Right cardiac atrium (tissue), 5 donors: ENCODE data around the gene SUCLG1. TPM values are rescaled to one million over a fixed set of nuclear protein-coding genes. Genes with fewer than 3 reads are reported as not detected.

Experiments
- ATAC-seq, 2 donors: fragments of 200-7000 bp; cut with Tn5 transposase; one replicate each; pipeline versions ENCODE4 v1.8.0 to v1.9.1; 2020; ENCODE audit warnings: moderate library complexity in 2 of 2, mild to moderate bottlenecking in 1 of 2
- DNase-seq, 3 donors: peaks; one replicate each; pipeline ENCODE4 v3.0.0-alpha.2; 2020
- H3K27ac ChIP-seq: one replicate; pipeline ENCODE4 v1.5.1; 2013; ENCODE audit warnings: mild to moderate bottlenecking, low read length, control low read depth, moderate library complexity
- H3K27me3 ChIP-seq: one replicate; pipeline ENCODE4 v1.6.1; 2013; ENCODE audit not compliant: control insufficient read depth, insufficient read depth
- H3K4me1 ChIP-seq: one replicate; pipeline ENCODE4 v1.6.1; 2013; ENCODE audit warnings: low read length; ENCODE audit not compliant: control insufficient read depth, insufficient read depth
- H3K4me3 ChIP-seq: one replicate; pipeline ENCODE4 v1.5.1; 2013; ENCODE audit warnings: low read length, control low read depth
- H3K9me3 ChIP-seq: one replicate; pipeline ENCODE4 v1.6.1; 2013; ENCODE audit warnings: low read length; ENCODE audit not compliant: control insufficient read depth
- WGBS: extraction: QIAGEN DNeasy Blood & Tissue Kit; methylation state at CpG from one replicate; pipeline ENCODE4 v1.1.7; 2013; 5-methylcytosine and 5-hydroxymethylcytosine counted together
- intact Hi-C, 4 donors: fragments of 100-400 bp; cut with DNase I; formaldehyde crosslinking; loops; one replicate each; pipeline versions ENCODE4 v1.11.0 to v1.14.0; 2022 to 2023
- polyA plus RNA-seq: library from polyadenylated mRNA; stranded (reverse); fragments of 200-250 nt; gene quantifications from one replicate; pipeline ENCODE4 v1.2.3, GENCODE V29; 2013
- total RNA-seq, 4 donors: library from RNA; stranded (reverse); fragmentation: NEBNext Ultra II Directional; extraction: Animal tissue kit (Norgen Biotek cat#: 25700); gene quantifications; one replicate each; pipeline ENCODE4 v1.2.1, GENCODE V29; 2021
- donor health status: healthy with polysubstance abuse.
- donor health status: DM: no; HTN: yes; CAD: no.
- donor health status: DM: no; HTN: no; CAD: no.
- donor health status: DM: no; HTN: yes; CAD: no; lungs with severe emphysema.
- donor health status: DM: yes; HTN: yes; CAD: no.

SUCLG1 gene
- total and polyA plus RNA-seq, 5 donors, result 161 to 307 (median 198) TPM

GRCh38 chr2:84386336-84387040, 72.6 kb downstream of the SUCLG1 start:
- WGBS, result 6% methylated on average over 7 of the region's 7 CpGs
- Histone ChIP-seq H3K27ac (no peak overlapping the region), H3K27me3 (no peaks in the 10 kb centered on the region), H3K4me3 (no peak overlapping the region), H3K4me1 (no peaks in the 10 kb centered on the region), H3K9me3 (no peaks in the 10 kb centered on the region)
- intact Hi-C loops, result no loop called here
- DNase-seq, result no peak
- no peak for ATAC-seq

- DNase-seq (no peak), ATAC-seq (no peak)
- intact Hi-C loops, result no loop called here
- WGBS, result 83% methylated on average over 2 of the region's 2 CpGs
- H3K27ac ChIP-seq, result no peak overlapping the region
- no peaks in the 10 kb centered on the region for H3K4me1 ChIP-seq
- no peaks in the 10 kb centered on the region for H3K27me3 ChIP-seq
- H3K4me3 ChIP-seq, result no peak overlapping the region
- no peaks in the 10 kb centered on the region for H3K9me3 ChIP-seq
Measured at GRCh38 chr2:84383271-84383670, 75.8 kb downstream of the SUCLG1 start.

- H3K9me3 ChIP-seq, result no peaks in the 10 kb centered on the region
- no peaks in the 10 kb centered on the region for H3K27me3 ChIP-seq
- ATAC-seq (no peak), DNase-seq (no peak)
- no peak overlapping the region for H3K4me3 ChIP-seq
- intact Hi-C loops, result no loop called here
- H3K27ac ChIP-seq, result no peak overlapping the region
- H3K4me1 ChIP-seq, result no peaks in the 10 kb centered on the region
Measured at GRCh38 chr2:84380875-84381274, 78.2 kb downstream of the SUCLG1 start.

DNA sequence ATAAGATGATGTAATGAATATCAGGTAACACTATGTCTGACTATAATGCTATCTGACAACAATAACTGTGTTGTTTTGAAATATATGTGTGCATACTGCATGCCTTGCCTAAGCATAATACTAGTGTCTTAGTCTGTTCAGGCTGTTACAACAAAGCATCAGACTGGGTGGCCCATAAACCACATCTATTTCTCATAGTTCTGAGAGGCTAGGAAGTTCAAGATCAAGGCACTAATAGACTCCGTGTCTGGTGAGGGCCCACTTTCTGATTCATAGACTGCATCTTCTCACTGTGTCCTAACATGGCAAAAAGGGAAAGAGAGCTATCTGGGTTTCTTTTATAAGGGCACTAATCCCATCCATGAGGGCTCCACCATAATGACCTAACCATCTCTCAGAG, 80.1 kb downstream of the SUCLG1 start:
- intact Hi-C loops, result no loop called here
- WGBS, result 81% methylated on average over 1 of the region's 1 CpG
- ATAC-seq, result no peak

DNA sequence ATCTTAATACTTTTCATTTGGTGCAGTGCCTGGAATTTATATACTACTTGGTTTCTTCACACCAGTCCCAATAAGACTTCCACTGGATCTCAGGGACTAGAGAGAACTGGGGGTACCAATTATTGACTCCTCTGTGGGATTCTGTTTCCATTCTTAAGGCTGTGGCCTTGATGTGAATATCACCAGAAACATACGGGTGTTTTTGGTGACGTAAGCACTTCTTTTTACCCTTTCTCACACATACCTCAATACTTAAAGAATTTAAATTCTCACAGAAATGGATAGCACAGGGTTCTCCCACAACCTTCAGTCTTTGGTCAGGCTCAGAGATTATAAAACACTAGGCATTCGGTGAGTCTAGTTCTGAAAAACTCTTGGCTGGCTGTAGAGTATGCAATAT, 84.1 kb downstream of the SUCLG1 start:
- 87% methylated on average over 3 of the region's 3 CpGs for WGBS
- Histone ChIP-seq H3K4me1 (no peaks in the 10 kb centered on the region), H3K27ac (no peak overlapping the region), H3K27me3 (no peaks in the 10 kb centered on the region), H3K4me3 (no peak overlapping the region), H3K9me3 (no peaks in the 10 kb centered on the region)
- ATAC-seq (no peak), DNase-seq (no peak)
- intact Hi-C loops, result no loop called here

More for the DNA sequence above, 80.1 kb downstream of the SUCLG1 start:
- no peaks in the 10 kb centered on the region for H3K4me1 ChIP-seq
- H3K27me3 ChIP-seq, result no peaks in the 10 kb centered on the region
- no peak overlapping the region for H3K4me3 ChIP-seq
- no peak overlapping the region for H3K27ac ChIP-seq
- H3K9me3 ChIP-seq, result no peaks in the 10 kb centered on the region
- no peak for DNase-seq

DNA sequence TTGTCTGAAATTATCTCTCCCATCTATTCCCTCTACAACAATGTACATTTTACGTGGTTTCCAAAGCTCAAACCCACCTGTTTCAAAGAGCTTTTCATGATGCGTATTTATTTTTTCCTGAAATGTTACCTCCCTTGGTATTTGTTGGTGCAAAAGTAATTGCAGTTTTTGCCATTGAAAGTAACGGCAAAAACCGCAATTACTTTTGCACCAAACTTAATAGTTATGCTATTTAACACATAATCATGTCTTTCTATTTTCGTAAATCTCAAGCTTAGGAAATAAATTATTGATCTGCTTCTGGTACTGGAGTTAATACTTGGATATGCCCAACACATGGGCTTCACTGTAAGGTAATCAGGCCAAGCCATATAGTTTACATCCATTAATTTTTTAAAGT, 85.2 kb downstream of the SUCLG1 start:
- Histone ChIP-seq H3K27ac (no peak overlapping the region), H3K27me3 (no peaks in the 10 kb centered on the region), H3K9me3 (no peaks in the 10 kb centered on the region), H3K4me3 (no peak overlapping the region), H3K4me1 (no peaks in the 10 kb centered on the region)
- DNase-seq, result no peak
- intact Hi-C loops, result no loop called here
- WGBS, result 83% methylated on average over 5 of the region's 5 CpGs
- no peak for ATAC-seq

Other genes starting within 250 kb of the SUCLG1 start
- under 1 TPM; 0.26 to 0.60 (median 0.41) TPM for gene DNAH6, start 57.2 kb upstream of the SUCLG1 start, total RNA-seq
- gene DNAH6, start 57.2 kb upstream of the SUCLG1 start, polyA plus RNA-seq, result 0.07 TPM